Renal pelvis (tissue), 4 donors: ENCODE results near the gene CEP164. TPM values are rescaled to one million over a fixed set of nuclear protein-coding genes. Genes with fewer than 3 reads are reported as not detected.

Source experiments
- DNase-seq: peaks from one replicate; pipeline ENCODE4 v3.0.0-alpha.2; 2013
- polyA plus RNA-seq, 3 donors: library from polyadenylated mRNA; unstranded; fragments of 120-200 nt; gene quantifications; one replicate each; pipeline ENCODE4 v1.2.1, GENCODE V29; 2013; ENCODE audit not compliant: insufficient read length in 3 of 3

The CEP164 gene
- polyA plus RNA-seq, 3 donors: 27.3 to 39.7 (median 38.0) TPM

- no peak for DNase-seq
These were observed 91.3 kb downstream of the CEP164 start for GRCh38 chr11:117418737-117419481.

DNA sequence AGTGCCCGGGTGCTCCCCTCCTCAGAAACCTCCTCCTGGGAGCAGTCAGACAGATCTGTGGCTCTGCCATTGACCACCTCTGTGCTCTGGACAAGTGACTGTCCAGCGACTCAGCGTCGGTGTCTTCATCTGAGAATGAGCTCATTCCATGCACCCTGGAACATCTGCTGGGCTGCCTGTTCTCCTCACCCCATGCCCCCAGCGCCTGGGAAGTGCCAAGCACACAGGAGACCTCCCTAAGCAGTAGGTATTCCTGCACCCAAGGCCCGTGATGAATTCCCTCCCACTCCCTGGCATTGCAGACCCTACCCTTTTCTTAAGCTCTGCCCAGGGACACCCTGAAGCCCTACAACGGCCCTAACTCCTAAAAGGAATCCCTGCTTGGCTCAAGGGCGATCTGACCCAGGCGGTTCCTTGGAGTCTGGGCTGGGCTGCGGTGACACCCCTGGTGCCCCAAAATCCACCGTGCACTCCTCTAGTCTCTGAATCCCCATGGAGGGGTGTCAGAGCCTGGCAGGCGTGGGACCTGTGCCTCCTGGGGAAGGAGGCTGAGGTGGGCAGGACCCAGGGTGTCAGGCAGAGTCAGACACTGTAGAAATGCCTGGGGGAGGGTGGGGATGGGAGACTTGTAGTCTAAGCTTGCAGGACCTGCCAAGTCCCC lies 92.0 kb downstream of the CEP164 start:
- DNase-seq: no peak

DNA sequence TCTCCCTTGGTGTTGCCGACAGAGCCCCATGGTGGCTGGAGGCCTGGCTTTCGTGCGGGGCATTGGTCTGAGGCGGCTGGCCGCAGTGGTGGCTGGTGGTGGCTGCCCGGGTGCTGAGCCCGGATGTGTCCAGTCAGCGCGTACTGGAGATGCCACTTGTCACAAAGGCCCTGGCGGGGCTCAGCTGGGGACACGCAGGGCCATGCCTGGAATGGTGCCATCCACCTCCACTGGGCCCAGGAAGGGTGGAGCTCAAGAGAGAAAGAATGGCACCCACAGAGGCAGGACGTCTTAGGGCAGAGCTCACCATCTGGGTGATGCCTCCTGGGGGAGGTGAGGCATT lies 92.5 kb downstream of the CEP164 start:
- DNase-seq: no peak

GRCh38 chr11:117420598-117420997 lies 92.9 kb downstream of the CEP164 start:
- DNase-seq: no peak

DNA sequence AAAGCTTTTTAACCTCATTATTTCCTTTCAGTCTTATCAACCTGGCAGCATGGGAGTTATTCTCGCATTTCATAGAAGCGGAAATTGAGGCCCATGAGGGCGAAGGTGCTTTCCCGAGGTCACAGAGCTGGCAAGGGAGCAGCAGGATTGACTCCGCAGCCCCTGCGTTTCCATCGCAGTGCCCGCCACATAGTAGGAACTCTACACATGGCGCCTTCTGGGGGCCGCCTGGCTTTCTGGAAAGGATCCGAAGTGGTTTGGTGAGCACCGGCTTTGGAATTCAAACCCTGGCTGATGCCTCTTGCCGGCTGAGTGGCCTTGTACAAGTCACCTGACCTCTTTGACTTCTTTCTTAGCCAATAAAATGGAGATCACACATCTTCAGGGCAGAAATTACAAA lies 93.4 kb downstream of the CEP164 start:
- no peak for DNase-seq

- DNase-seq: no peak
These were observed 93.8 kb downstream of the CEP164 start for GRCh38 chr11:117421476-117421875.

DNA sequence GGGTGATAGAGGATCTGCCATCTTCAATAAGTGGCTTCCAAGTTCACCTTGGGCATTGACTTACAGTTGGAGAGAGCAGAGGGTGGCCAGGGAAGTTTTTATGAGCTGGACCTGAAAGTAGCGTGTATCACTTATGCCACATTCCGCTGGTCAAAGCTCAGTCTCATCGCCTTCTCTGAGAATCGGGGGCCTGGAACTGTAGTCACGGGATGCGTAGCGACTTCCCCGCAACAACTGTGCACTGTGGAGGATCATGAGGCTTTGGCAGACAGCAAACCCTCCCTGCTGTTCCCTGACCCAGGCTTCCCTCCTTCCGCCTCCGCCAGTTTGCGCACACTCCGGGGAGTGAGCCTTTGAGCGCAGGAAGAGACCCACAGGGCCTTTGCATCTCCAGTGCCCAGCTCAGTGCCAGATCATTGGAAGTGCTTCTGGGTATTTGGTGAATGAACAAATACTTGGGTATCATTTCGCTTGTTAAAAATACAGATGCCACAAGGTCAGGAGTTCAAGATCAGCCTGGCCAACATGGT lies 95.5 kb downstream of the CEP164 start:
- no peak for DNase-seq

GRCh38 chr11:117424781-117425180 lies 97.1 kb downstream of the CEP164 start:
- no peak for DNase-seq

GRCh38 chr11:117425679-117426296 lies 98.1 kb downstream of the CEP164 start:
- DNase-seq: no peak

- peak; percentile 58 for DNase-seq
These were observed 98.6 kb downstream of the CEP164 start for GRCh38 chr11:117426297-117426685.

- no peak for DNase-seq
These were observed 99.3 kb downstream of the CEP164 start for GRCh38 chr11:117426941-117427340.

GRCh38 chr11:117427356-117427874 lies 99.8 kb downstream of the CEP164 start:
- no peak for DNase-seq

- DNase-seq: no peak
These were observed 100.7 kb downstream of the CEP164 start for GRCh38 chr11:117428186-117428855.

- no peak for DNase-seq
These were observed 101.2 kb downstream of the CEP164 start for GRCh38 chr11:117428856-117429229.

DNA sequence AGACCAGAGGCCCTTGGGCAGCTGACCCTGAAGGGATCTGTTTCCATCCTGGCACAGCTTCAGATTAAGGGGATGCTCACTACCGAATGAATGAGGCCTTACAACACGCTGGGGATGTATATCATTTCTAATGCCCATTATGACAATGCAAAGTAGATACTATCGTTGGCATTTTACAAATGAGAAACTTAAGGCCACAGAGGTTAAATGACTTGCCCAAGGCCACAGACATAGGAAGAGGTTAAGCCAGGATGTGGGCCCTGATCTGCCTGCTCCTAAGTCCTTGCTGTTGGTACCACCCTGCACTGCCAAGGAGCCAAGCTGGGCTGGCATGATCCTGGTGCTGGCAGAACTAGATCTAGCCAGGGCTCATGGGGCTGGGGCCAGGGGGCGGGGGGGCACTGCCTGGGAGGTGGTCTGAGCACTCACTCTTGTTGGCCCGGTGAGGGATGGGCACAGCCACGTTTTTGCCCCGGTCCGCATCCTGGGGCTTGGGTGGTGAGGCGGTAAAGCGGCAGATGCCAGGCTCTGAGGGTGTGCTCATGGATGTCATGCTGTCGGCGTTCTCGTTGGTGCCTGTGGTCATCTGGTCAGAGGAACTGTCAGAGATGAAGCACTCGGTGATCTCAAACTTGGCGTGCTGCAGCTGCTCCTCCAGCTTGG lies 102.8 kb downstream of the CEP164 start:
- DNase-seq: no peak

DNA sequence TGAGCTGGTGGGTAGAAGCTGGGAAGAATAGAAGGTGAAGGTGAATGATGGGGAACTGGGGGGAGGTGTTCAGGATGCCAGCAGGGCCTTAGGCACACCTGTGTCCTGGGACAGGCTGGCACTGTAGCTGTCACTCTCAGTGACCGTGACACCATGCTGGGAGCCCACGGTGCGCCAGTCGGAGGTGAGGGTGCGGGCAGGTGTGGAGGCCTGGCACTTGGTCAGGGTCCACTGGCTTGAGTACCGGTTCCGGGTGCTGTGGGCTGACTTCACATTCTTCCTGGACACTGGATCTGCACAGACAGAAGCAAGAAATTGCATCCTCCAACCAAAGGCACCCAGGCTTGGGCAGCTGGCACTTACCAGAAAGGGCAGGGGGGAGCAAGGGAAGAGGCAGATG lies 103.8 kb downstream of the CEP164 start:
- DNase-seq: no peak

- DNase-seq: no peak
These were observed 106.1 kb downstream of the CEP164 start for GRCh38 chr11:117433717-117434116.

DNA sequence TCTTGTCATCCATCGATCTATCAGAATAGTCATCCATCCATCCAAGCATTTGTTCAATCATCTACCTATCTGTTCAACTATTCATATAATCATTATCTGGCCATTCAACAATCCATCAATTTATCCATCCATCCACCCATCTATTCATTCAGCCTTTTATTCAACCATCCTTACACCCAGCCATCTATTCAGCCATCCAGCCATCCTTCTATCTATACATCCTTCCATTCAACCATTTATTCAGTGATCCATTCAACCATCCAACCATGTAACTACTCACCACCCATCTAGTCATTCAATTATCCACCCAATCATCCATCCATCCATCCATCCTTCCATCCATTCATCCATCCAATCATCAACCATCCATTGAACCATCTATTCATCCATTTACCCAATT lies 106.8 kb downstream of the CEP164 start:
- DNase-seq: no peak

DNA sequence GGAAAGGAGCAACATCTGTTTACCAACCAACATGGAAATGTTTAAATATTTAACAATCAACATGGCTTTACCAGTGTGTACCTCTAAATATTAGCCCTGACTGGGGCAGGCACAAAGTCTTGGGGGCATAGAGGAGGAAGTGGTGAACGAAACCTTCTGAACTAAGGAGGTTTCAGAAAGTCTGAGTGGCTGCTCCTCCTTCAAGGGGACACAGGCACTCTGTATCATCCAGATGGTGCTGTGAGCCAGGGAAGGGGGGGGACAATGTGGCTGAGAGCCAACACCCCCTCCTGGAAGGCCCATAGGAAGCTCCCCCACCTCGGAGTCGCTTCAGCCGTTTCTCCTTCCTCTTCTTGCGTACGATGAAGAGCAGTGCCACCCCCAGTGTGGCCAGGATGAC lies 107.7 kb downstream of the CEP164 start:
- no peak for DNase-seq

DNA sequence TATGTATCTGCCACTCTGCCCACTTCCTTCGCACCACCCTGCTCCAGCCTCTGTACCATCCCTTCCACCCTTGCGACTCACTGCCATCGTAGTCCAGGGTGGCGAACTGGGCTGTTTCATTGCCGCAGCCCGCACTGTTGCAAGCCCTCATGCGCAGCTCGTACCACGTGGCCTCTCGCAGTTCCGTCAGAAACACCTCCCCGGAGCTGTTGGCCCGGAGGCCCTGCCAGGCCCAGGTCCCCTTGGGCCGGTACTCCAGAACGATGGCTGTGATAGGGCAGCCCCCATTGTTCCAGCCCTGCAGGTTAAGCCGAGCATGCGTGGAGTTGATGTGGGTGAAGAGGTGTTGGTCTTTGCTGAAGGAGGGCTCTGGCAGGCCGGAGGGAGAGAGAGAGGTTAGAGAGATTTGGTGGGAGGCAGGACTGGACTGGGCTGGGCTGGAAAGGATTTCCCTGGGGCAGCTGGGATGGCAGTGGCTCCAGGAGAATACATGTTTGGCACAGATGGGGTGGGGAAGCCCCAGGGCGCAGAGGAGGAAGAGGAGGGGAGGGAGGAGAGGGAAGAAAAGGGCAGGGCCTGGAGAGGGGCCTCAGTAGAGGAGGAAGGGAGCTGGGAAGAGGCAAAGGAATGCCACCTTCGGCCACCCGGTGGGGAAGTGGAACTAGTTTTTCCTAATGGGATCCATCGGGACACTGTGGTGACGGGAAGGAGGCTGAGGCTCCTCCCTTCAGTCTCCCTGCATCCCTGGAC lies 109.6 kb downstream of the CEP164 start:
- no peak for DNase-seq

- no peak for DNase-seq
These were observed 110.1 kb downstream of the CEP164 start for GRCh38 chr11:117437791-117438130.
